Pancreas (tissue), 10 donors: ENCODE data around the gene SRRD. TPM values are rescaled to one million over a fixed set of nuclear protein-coding genes. Genes with fewer than 3 reads are reported as not detected.

Experiments
- ATAC-seq, 4 donors: fragments of 200-7000 bp; cut with Tn5 transposase; one replicate each; pipeline versions ENCODE4 v1.8.0 to v1.9.1; 2020; ENCODE audit warnings: mild to moderate bottlenecking in 4 of 4, moderate library complexity in 4 of 4
- DNase-seq, 6 donors: peaks; one replicate each; pipeline ENCODE4 v3.0.0-alpha.2; 2020
- FAIRE-seq: peaks from 2 replicates; lab custom pipeline; 2012; peaks lifted over from hg19 to GRCh38; lab: Jason Lieb, UNC
- H3K27ac ChIP-seq, 4 donors: fragments of 200-600 bp; sonication (generic); 1 replicate in 3 of 4; 2 replicates in 1 of 4; pipeline versions ENCODE4 v1.5.0 to v1.8.0; 2020
- H3K27me3 ChIP-seq, 4 donors: fragments of 200-600 bp; one replicate each; pipeline ENCODE4 v1.8.0; 2021
- H3K36me3 ChIP-seq, 3 donors: fragments of 200-600 bp; sonication (generic) in 1 of 3; one replicate each; pipeline versions ENCODE4 v1.5.0 to v1.8.0; 2020 to 2021
- H3K4me1 ChIP-seq, 3 donors: fragments of 200-600 bp; one replicate each; pipeline ENCODE4 v1.8.0; 2021
- H3K4me3 ChIP-seq, 4 donors: fragments of 200-600 bp; sonication (generic) in 2 of 4; one replicate each; pipeline versions ENCODE4 v1.5.0 to v1.8.0; 2020 to 2021
- H3K9me3 ChIP-seq, 4 donors: fragments of 200-600 bp; one replicate each; pipeline ENCODE4 v1.8.0; 2021
- WGBS, 2 donors: extraction: QIAGEN DNeasy Blood & Tissue Kit; methylation state at CpG; one replicate each; pipeline ENCODE4 v1.1.7; 2013; 5-methylcytosine and 5-hydroxymethylcytosine counted together
- intact Hi-C, 3 donors: fragments of 100-400 bp; cut with DNase I; formaldehyde crosslinking; loops; one replicate each; pipeline versions ENCODE4 v1.11.1 to v1.14.2; 2022
- polyA plus RNA-seq, 2 donors: library from polyadenylated mRNA; stranded (reverse); fragments of 200-250 nt; gene quantifications; one replicate each; pipeline ENCODE4 v1.2.3, GENCODE V29; 2013
- total RNA-seq, 6 donors: library from RNA; stranded (reverse); fragmentation: NEBNext Ultra II Directional in 4 of 6; extraction: Animal tissue kit (Norgen Biotek cat#: 25700) in 4 of 6; gene quantifications; one replicate each; pipeline versions ENCODE4 v1.2.1 to v1.2.4, GENCODE V29; 2021 to 2023
- TF ChIP-seq, protein P1 (sequence below), 4 donors: fragments of 200-600 bp; sonication (generic) in 3 of 4; IDR thresholded peaks; one replicate each; pipeline versions ENCODE4 v1.5.0 to v1.8.0; 2021; ENCODE audit warnings: antibody characterized with exemption in 4 of 4
- donor health status: healthy with polysubstance abuse.
- donor health status: DM: no; HTN: no; CAD: no; lungs with moderate emphysema.
- donor health status: DM: no; HTN: no; CAD: no.
- donor health status: control.
- donor health status: control.
- donor health status: Bipolar disorder and iron deficiency.
- donor health status: DM: yes; HTN: yes; CAD: no.
- donor health status: DM: no; HTN: no; CAD: no.
- donor health status: DM: no; HTN: no; CAD: no.
- donor health status: DM: yes; HTN: yes; CAD: no.

SRRD gene
- total and polyA plus RNA-seq, 8 donors = 6.3 to 13.6 (median 10.8) TPM

DNA sequence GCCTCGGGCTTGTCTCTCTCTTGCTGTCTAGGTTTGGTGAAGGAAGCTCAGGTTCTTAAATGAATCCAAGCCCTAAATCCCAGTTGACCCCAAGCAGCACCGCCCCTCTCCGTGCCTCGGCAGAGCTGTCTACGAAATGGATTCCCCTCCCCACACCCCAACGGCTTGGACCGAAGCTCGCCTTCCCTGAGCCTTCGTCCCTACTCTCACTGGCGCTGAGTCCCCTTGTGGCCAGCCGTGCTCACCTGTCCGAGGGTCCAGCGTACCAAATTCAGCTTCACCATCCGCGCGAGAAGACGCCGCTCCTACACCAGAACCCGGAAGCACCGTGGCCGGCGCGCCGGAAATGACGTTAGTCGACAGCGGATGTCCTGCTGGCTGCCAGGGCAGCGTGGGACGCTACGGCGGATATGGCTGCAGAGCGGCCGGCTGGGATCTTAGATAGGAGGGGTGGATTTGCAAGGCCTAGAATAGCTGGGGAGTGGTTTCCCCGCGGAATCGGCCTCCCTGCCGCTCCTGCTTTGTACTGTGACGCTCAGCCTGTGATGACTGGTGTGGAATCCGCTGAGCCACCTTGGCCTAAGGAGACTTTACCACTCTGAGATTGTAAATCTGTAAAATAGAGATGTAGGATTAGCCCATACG lies 28.6 kb downstream of the SRRD start, which contains the start of gene TFIP11:
TSS of gene TFIP11 (minus strand) at position 325 of the 645 bp plus-strand sequence. CDS start 2,201 bp downstream, outside the sequence.
- intact Hi-C loops = no loop called here
- H3K36me3 ChIP-seq = peaks cover 0 to 28% (median 8%) of the 10 kb centered on the region in 3 donors
- FAIRE-seq = peak; percentile 13

DNA sequence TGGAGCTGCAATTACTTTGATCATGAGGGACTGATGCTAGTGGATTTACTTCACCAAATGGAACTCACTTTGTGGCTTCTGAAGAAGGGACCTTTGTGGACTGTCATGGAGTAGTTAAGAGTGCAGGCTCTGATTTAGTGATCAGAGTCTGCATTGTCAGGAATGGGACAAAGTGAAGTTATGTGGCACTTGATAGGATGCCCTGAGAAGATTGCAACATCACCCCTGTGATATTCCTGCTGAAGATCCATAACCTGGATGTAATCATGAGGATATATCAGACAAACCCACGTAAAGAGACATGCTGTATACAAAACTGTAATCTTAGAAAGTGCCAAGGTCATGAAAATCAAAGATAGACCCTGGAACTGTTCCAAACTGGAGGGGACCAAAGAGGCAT lies 30.2 kb downstream of the SRRD start:
- TF ChIP-seq, protein P1, sequence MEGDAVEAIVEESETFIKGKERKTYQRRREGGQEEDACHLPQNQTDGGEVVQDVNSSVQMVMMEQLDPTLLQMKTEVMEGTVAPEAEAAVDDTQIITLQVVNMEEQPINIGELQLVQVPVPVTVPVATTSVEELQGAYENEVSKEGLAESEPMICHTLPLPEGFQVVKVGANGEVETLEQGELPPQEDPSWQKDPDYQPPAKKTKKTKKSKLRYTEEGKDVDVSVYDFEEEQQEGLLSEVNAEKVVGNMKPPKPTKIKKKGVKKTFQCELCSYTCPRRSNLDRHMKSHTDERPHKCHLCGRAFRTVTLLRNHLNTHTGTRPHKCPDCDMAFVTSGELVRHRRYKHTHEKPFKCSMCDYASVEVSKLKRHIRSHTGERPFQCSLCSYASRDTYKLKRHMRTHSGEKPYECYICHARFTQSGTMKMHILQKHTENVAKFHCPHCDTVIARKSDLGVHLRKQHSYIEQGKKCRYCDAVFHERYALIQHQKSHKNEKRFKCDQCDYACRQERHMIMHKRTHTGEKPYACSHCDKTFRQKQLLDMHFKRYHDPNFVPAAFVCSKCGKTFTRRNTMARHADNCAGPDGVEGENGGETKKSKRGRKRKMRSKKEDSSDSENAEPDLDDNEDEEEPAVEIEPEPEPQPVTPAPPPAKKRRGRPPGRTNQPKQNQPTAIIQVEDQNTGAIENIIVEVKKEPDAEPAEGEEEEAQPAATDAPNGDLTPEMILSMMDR (IDR thresholded peaks at IDR 0.05) = no peak
- ATAC-seq (no peak), DNase-seq (no peak), FAIRE-seq (no peak)
- H3K27ac ChIP-seq = peak overlapping the region in 2 of 4 donors; percentile 35 to 81
- intact Hi-C loops = no loop called here
- no peaks in the 10 kb centered on the region for H3K9me3 ChIP-seq
- H3K27me3 ChIP-seq = no peaks in the 10 kb centered on the region
- no peak overlapping the region for H3K4me3 ChIP-seq
- peaks cover 0 to 12% (median 7%) of the 10 kb centered on the region in 3 donors for H3K36me3 ChIP-seq
- WGBS, 2 donors = 11 to 16% methylated on average over 1 of the region's 1 CpG
- H3K4me1 ChIP-seq = peaks cover 15 to 45% (median 15%) of the 10 kb centered on the region in 3 donors

More for the DNA sequence above, 28.6 kb downstream of the SRRD start, which contains the start of gene TFIP11:
- ATAC-seq = peak; percentile 92 to 98 (median 96)
- H3K4me3 ChIP-seq = peak within 1 kb of the TSS; percentile 72 to 93 (median 83)
- peak within 1 kb of the TSS; percentile 53 to 81 (median 61) for H3K27ac ChIP-seq
- 0% methylated on average over 40 of the region's 40 CpGs for WGBS, 2 donors
- peak; percentile 90 to 99 (median 93) for DNase-seq
- H3K9me3 ChIP-seq = no peaks in the 10 kb centered on the region
- TF ChIP-seq, protein P1 (IDR thresholded peaks at IDR 0.05) = no peak
- H3K4me1 ChIP-seq = peaks cover 12 to 36% (median 15%) of the 10 kb centered on the region in 3 donors
- no peaks in the 10 kb centered on the region for H3K27me3 ChIP-seq

DNA sequence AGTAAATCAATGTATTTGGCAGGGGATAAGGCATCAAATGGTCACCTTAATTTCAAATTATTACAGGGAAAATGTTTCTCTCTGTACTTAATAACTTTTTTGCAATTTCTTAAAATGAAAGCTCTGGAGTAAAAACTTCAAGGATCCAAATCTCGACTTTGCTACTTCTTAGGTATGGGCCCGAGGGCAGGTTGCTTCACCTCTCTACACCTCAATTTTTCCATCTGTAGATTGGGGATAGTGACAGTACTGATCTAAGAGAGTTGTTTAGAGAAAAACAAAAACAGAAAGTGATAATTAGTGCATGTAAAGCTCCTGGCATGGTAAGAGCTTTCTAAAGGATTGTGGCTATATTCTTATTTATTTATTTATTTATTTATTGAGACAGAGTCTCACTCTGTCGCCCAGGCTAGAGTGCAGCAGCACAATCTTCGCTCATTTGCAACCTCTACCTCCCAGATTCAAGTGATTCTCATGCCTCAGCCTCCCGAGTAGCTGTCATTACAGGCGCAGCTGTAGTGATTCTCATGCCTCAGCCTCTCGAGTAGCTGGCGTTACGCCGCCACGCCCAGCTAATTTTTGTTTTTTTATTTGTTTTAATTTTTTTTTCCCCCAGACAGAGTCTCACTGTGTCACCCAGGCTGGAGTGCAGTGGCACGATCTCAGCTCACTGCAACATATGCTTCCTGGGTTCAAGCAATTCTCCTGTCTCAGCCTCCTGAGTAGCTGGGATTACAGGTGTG lies 30.9 kb downstream of the SRRD start:
- Histone ChIP-seq H3K4me1 (peaks cover 15 to 45% (median 15%) of the 10 kb centered on the region in 3 donors), H3K27ac (peak overlapping the region in 3 of 4 donors; percentile 1 to 81 (median 36))

DNA sequence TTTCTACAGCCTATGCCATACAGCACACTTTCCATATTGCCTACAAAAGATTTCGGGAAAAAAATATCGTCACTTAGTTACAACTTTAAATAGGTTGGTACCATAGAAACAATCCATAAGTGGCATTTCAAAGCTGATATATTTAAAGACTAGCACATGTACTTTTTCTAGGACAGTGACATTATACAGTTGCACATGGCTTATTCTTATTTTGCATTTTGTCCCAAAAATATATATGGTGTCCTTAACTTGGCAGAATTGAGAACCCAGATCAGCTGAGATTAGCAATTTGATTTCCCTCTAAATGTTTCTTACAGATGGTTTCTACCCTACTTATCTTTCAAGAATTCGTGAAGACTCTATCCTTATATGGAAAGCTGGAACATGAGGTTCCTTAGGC lies 32.3 kb downstream of the SRRD start:
- 64 to 69% methylated on average over 3 of the region's 3 CpGs for WGBS, 2 donors
- ATAC-seq = no peak

More for the DNA sequence above, 30.9 kb downstream of the SRRD start:
- Histone ChIP-seq H3K27me3 (no peaks in the 10 kb centered on the region), H3K36me3 (peaks cover 0 to 5% (median 0%) of the 10 kb centered on the region in 3 donors), H3K9me3 (no peaks in the 10 kb centered on the region), H3K4me3 (no peak overlapping the region)
- no peak for FAIRE-seq
- TF ChIP-seq, protein P1 (IDR thresholded peaks at IDR 0.05) = no peak
- 52 to 63% methylated on average over 12 of the region's 12 CpGs for WGBS, 2 donors
- ATAC-seq = no peak
- peak in 1 of 6 donors; percentile 50 for DNase-seq
- intact Hi-C loops = no loop called here

More for the DNA sequence above, 32.3 kb downstream of the SRRD start:
- Histone ChIP-seq H3K4me3 (no peak overlapping the region), H3K4me1 (peaks cover 12 to 42% (median 15%) of the 10 kb centered on the region in 3 donors), H3K9me3 (no peaks in the 10 kb centered on the region), H3K27ac (peak overlapping the region in 2 of 4 donors; percentile 81 to 86), H3K27me3 (no peaks in the 10 kb centered on the region), H3K36me3 (no peaks in the 10 kb centered on the region)
- TF ChIP-seq, protein P1 (IDR thresholded peaks at IDR 0.05) = no peak
- intact Hi-C loops = no loop called here
- no peak for FAIRE-seq
- no peak for DNase-seq
